Activated CD4-positive, CD25-positive, alpha-beta regulatory T cell (primary cell): ENCODE results near the gene DUSP11.
"Not testable (repeated sequence)": the region's sequence is repeated elsewhere in the genome, so short reads cannot be mapped to it uniquely, and the experiment has no call there.

ENCODE experiments used
- DNase-seq, 4 experiments: peaks; one replicate each; lab custom pipeline; 2025; lab: John Stamatoyannopoulos, UW

Gene DUSP11

DNA sequence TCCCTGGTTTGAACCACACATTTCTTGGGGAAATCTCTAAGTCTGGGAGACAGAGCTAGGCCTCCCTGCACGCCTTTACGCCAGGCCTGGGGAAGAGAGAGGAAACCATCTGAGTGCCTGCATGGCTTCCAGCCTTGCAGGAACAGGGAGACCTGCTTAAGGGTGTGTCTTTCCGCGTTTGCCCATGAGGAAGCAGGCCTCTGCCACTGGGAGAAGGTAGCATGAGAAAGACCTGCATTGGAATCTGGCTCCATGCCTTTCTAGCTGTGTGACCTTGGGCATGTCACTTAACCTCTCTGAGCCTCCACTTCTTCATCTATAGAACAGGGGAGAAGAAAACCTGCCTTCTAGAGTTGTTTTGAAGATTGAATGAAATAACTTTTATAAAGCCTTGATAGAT is 62.2 kb downstream of the DUSP11 start:
- not testable (repeated sequence) for DNase-seq

DNA sequence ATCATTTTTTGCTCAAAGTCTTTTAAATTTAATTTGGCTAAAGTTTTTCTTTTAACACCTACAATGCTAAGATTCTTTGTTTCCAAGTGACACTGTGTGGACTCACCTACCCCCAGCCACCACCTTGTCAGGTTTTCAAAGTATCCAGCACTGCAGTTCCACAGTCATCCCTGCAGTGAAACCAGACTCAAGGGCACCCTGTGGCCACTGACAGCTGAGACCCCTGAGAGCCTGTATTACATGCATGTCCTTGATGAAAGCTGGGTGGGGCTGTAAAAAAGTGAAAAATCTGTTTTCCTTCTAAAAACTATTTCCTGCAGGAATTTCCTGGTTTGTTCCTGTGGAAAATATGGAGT is 62.7 kb downstream of the DUSP11 start:
- DNase-seq, result no peak

- DNase-seq, result no peak
These were observed 63.2 kb downstream of the DUSP11 start for GRCh38 chr2:73716543-73717250.

- no peak for DNase-seq
These were observed 65.8 kb downstream of the DUSP11 start for GRCh38 chr2:73714091-73714490.
